CD4-positive, alpha-beta T cell treated with Interleukin-6 for 4 hours (primary cell): ENCODE results near the gene ASAP2.

Experiments
- DNase-seq: peaks from one replicate; pipeline ENCODE4 v3.0.0-alpha.2; 2020; ENCODE audit warnings: mixed read lengths

Gene ASAP2

GRCh38 chr2:9279426-9279825 lies 72.8 kb downstream of the ASAP2 start:
- no peak for DNase-seq

- no peak for DNase-seq
Measured at GRCh38 chr2:9280224-9280623, 73.6 kb downstream of the ASAP2 start.

GRCh38 chr2:9281145-9281544 lies 74.5 kb downstream of the ASAP2 start:
- DNase-seq = no peak

GRCh38 chr2:9282128-9283112 lies 75.8 kb downstream of the ASAP2 start:
- DNase-seq = no peak

- no peak for DNase-seq
Measured at GRCh38 chr2:9284521-9285297, 78.1 kb downstream of the ASAP2 start.

GRCh38 chr2:9285385-9285920 lies 78.8 kb downstream of the ASAP2 start:
- no peak for DNase-seq

GRCh38 chr2:9285921-9286320 lies 79.3 kb downstream of the ASAP2 start:
- no peak for DNase-seq

GRCh38 chr2:9286554-9287399 lies 80.2 kb downstream of the ASAP2 start:
- DNase-seq = no peak

GRCh38 chr2:9287400-9288045 lies 80.9 kb downstream of the ASAP2 start:
- DNase-seq = no peak

GRCh38 chr2:9288233-9288632 lies 81.6 kb downstream of the ASAP2 start:
- no peak for DNase-seq

GRCh38 chr2:9288681-9289338 lies 82.2 kb downstream of the ASAP2 start:
- no peak for DNase-seq

- DNase-seq = no peak
Measured at GRCh38 chr2:9291331-9291730, 84.7 kb downstream of the ASAP2 start.

GRCh38 chr2:9291866-9292265 lies 85.3 kb downstream of the ASAP2 start:
- DNase-seq = no peak

- DNase-seq = no peak
Measured at GRCh38 chr2:9292426-9292825, 85.8 kb downstream of the ASAP2 start.

- no peak for DNase-seq
Measured at GRCh38 chr2:9294764-9295163, 88.2 kb downstream of the ASAP2 start.

GRCh38 chr2:9296559-9296958 lies 89.9 kb downstream of the ASAP2 start:
- no peak for DNase-seq

- DNase-seq = no peak
Measured at GRCh38 chr2:9297156-9297555, 90.5 kb downstream of the ASAP2 start.

GRCh38 chr2:9297807-9298206 lies 91.2 kb downstream of the ASAP2 start:
- no peak for DNase-seq

GRCh38 chr2:9298583-9298982 lies 92.0 kb downstream of the ASAP2 start:
- no peak for DNase-seq

GRCh38 chr2:9299161-9300100 lies 92.8 kb downstream of the ASAP2 start:
- no peak for DNase-seq
